Astrocyte (in vitro differentiated cells and primary cell): ENCODE data around the gene ATG7.

Experiments
- EZH2 ChIP-seq: IDR thresholded peaks from 2 replicates; pipeline ENCODE4 v1.6.1; 2012; ENCODE audit warnings: mild to moderate bottlenecking, low read length, inconsistent platforms; ENCODE audit not compliant: insufficient read depth
- TF ChIP-seq, protein P1 (sequence below): IDR thresholded peaks from 2 replicates; pipeline ENCODE4 v1.5.1; 2011; ENCODE audit warnings: low read depth, mild to moderate bottlenecking, inconsistent platforms, low read length, moderate library complexity; ENCODE audit not compliant: insufficient read depth

- TF ChIP-seq, protein P1, sequence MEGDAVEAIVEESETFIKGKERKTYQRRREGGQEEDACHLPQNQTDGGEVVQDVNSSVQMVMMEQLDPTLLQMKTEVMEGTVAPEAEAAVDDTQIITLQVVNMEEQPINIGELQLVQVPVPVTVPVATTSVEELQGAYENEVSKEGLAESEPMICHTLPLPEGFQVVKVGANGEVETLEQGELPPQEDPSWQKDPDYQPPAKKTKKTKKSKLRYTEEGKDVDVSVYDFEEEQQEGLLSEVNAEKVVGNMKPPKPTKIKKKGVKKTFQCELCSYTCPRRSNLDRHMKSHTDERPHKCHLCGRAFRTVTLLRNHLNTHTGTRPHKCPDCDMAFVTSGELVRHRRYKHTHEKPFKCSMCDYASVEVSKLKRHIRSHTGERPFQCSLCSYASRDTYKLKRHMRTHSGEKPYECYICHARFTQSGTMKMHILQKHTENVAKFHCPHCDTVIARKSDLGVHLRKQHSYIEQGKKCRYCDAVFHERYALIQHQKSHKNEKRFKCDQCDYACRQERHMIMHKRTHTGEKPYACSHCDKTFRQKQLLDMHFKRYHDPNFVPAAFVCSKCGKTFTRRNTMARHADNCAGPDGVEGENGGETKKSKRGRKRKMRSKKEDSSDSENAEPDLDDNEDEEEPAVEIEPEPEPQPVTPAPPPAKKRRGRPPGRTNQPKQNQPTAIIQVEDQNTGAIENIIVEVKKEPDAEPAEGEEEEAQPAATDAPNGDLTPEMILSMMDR = no peak
- no peak for TF ChIP-seq EZH2
Measured at GRCh38 chr3:11546657-11547302, 274.6 kb downstream of the ATG7 start.
